GM23338 (cell line): ENCODE data around the gene MLLT3. TPM values are rescaled to one million over a fixed set of nuclear protein-coding genes. Genes with fewer than 3 reads are reported as not detected.

Experiments
- ATAC-seq: fragments of 200-7000 bp; cut with Tn5 transposase; 3 replicates; pipeline ENCODE4 v1.9.1; 2020
- DNase-seq: peaks from one replicate; pipeline ENCODE4 v3.0.0-alpha.2; 2015; ENCODE audit warnings: low spot score
- H2AFZ ChIP-seq: fragments of 200-600 bp; sonication (generic); 2 replicates; pipeline ENCODE4 v1.8.0; 2016; ENCODE audit warnings: antibody characterized with exemption, mild to moderate bottlenecking, moderate library complexity
- H3F3A ChIP-seq: fragments of 200-600 bp; sonication (generic); replicated peaks from 2 replicates; pipeline ENCODE4 v1.8.0; 2017; ENCODE audit warnings: antibody characterized with exemption, mixed run types, low read depth
- H3K27ac ChIP-seq: fragments of 200-600 bp; sonication (generic); 2 replicates; pipeline ENCODE4 v1.6.1; 2016; ENCODE audit warnings: low read depth
- H3K27me3 ChIP-seq: fragments of 200-600 bp; sonication (generic); 2 replicates; pipeline ENCODE4 v1.8.0; 2016; ENCODE audit warnings: mild to moderate bottlenecking, mixed run types, moderate library complexity; ENCODE audit not compliant: insufficient read depth
- H3K36me3 ChIP-seq: fragments of 200-600 bp; sonication (generic); 2 replicates; pipeline ENCODE4 v1.8.0; 2016; ENCODE audit warnings: mild to moderate bottlenecking; ENCODE audit not compliant: insufficient read depth
- H3K4me1 ChIP-seq: fragments of 200-600 bp; sonication (generic); 2 replicates; pipeline ENCODE4 v1.8.0; 2016; ENCODE audit warnings: mild to moderate bottlenecking, moderate library complexity; ENCODE audit not compliant: insufficient read depth
- H3K4me2 ChIP-seq: fragments of 200-600 bp; sonication (generic); 2 replicates; pipeline ENCODE4 v1.7.1; 2017; ENCODE audit warnings: mixed run types
- H3K4me3 ChIP-seq: fragments of 200-600 bp; sonication (generic); 2 replicates; pipeline ENCODE4 v1.6.1; 2016; ENCODE audit warnings: mixed run types
- H3K79me2 ChIP-seq: fragments of 200-600 bp; sonication (generic); replicated peaks from 2 replicates; pipeline ENCODE4 v1.8.0; 2017; ENCODE audit warnings: mild to moderate bottlenecking; ENCODE audit not compliant: insufficient read depth
- H3K9me2 ChIP-seq: fragments of 200-600 bp; sonication (generic); 2 replicates; pipeline ENCODE4 v1.8.0; 2017; ENCODE audit not compliant: insufficient read depth
- H4K20me1 ChIP-seq: fragments of 200-600 bp; sonication (generic); replicated peaks from 2 replicates; pipeline ENCODE4 v1.8.0; 2017; ENCODE audit warnings: mild to moderate bottlenecking; ENCODE audit not compliant: insufficient read depth
- H3K27ac Mint-ChIP-seq: 2 replicates; pipeline ENCODE4 v1.8.0; 2020; ENCODE audit warnings: inconsistent platforms, mild to moderate bottlenecking, moderate library complexity, mixed read lengths
- H3K27me3 Mint-ChIP-seq: 3 replicates; pipeline ENCODE4 v1.8.0; 2022; ENCODE audit warnings: low read depth, mild to moderate bottlenecking, moderate library complexity, mixed read lengths, inconsistent platforms; ENCODE audit not compliant: insufficient read depth, poor library complexity
- H3K36me3 Mint-ChIP-seq: 3 replicates; pipeline ENCODE4 v1.8.0; 2021; ENCODE audit warnings: low read depth, mild to moderate bottlenecking, inconsistent platforms, moderate library complexity, mixed read lengths
- H3K4me1 Mint-ChIP-seq: 3 replicates; pipeline ENCODE4 v1.8.0; 2020; ENCODE audit warnings: mild to moderate bottlenecking, inconsistent platforms, mixed read lengths
- H3K4me3 Mint-ChIP-seq: 3 replicates; pipeline ENCODE4 v1.8.0; 2021; ENCODE audit warnings: moderate library complexity, mild to moderate bottlenecking, inconsistent platforms, mixed read lengths
- H3K9me3 Mint-ChIP-seq: 3 replicates; pipeline ENCODE4 v1.8.0; 2020; ENCODE audit warnings: moderate library complexity, mild to moderate bottlenecking, inconsistent platforms, mixed read lengths
- CREB1 ChIP-seq: fragments of 250-450 bp; sonication (Bioruptor Pico); IDR thresholded peaks from 2 replicates; pipeline ENCODE4 v1.5.0; 2020; ENCODE audit warnings: low read depth, mild to moderate bottlenecking, moderate library complexity
- ETS1 ChIP-seq: IDR thresholded peaks from 2 replicates; pipeline ENCODE4 v1.6.1; 2016; ENCODE audit warnings: antibody characterized with exemption
- EZH2 ChIP-seq: fragments of 200-600 bp; sonication (generic); IDR thresholded peaks from one replicate; pipeline ENCODE4 v1.8.0; 2017; ENCODE audit warnings: antibody characterized with exemption, mild to moderate bottlenecking, low read depth; ENCODE audit not compliant: unreplicated experiment
- EZH2phosphoT487 ChIP-seq: fragments of 200-600 bp; sonication (generic); IDR thresholded peaks from one replicate; pipeline ENCODE4 v1.8.1; 2018; ENCODE audit warnings: antibody characterized with exemption; ENCODE audit not compliant: unreplicated experiment
- NANOG ChIP-seq: IDR thresholded peaks from 2 replicates; pipeline ENCODE4 v1.6.1; 2016; ENCODE audit warnings: antibody characterized with exemption, borderline replicate concordance
- REST ChIP-seq: IDR thresholded peaks from one replicate; pipeline ENCODE4 v1.6.1; 2018; ENCODE audit warnings: antibody characterized with exemption; ENCODE audit not compliant: unreplicated experiment
- STAT1 ChIP-seq: IDR thresholded peaks from one replicate; pipeline ENCODE4 v1.6.1; 2016; ENCODE audit warnings: antibody characterized with exemption; ENCODE audit not compliant: unreplicated experiment
- ZNF331 ChIP-seq: fragments of 250-450 bp; sonication (Bioruptor Pico); IDR thresholded peaks from 2 replicates; pipeline ENCODE4 v1.5.0; 2020; ENCODE audit warnings: low read depth, mild to moderate bottlenecking, moderate library complexity
- ZNF462 ChIP-seq: fragments of 250-450 bp; sonication (Bioruptor Pico); IDR thresholded peaks from 2 replicates; pipeline ENCODE4 v1.5.0; 2020; ENCODE audit warnings: mild to moderate bottlenecking, moderate library complexity
- polyA plus RNA-seq: library from polyadenylated mRNA; unstranded; fragments of >200 nt; fragmentation: Nextera tagmentation; extraction: Ambion mirVana; gene quantifications from 2 replicates; pipeline ENCODE4 v1.2.1, GENCODE V29; 2016
- total RNA-seq: library from RNA; depleted of rRNA; stranded (reverse); fragments of >200 nt; shearing (Covaris generic); gene quantifications from 2 replicates; pipeline ENCODE4 v1.2.3, GENCODE V29; 2014
- TF ChIP-seq, protein P1 (sequence below), 2 experiments: fragments of 200-600 bp in 1 of 2; sonication (generic) in 1 of 2; conservative IDR thresholded peaks; 2 replicates each; pipeline versions ENCODE4 v1.5.1 to v1.6.1; 2016 to 2017; ENCODE audit warnings: antibody characterized with exemption in 2 of 2, low read depth in 2 of 2, mild to moderate bottlenecking in 2 of 2, moderate library complexity in 1 of 2

MLLT3 gene
- total and polyA plus RNA-seq, 2 experiments from 2014 or later: 7.5 to 9.5 TPM

DNA sequence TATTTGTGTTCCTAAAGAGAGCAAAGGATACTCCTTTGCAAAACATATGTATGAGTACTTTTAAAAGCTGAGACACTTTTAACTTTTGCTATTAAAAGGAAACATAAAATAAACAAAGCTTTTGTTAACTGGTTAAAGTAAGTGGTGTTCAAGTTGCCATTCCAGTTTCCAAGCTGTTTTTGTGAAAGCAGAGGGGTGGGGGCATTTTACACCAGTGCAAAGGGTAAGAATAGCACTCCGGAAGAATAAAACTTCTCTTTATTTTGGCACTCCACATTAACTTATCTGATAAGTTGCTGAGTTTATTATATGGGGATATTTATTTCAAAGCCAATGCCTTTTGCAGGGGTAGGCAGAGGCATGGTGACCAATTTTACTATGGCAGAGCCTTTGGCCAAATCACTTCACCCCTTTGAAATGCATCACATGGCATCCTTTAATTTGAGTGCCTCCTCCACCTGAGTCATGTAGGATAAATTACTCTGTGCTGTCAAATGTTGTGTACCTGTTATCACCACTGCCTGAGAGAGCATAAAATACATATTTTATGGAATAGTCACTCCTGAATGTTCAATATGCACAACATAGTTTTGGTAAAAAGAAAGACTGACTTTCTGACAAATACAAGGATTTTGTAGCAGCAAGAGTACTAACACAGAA, 62.9 kb downstream of the MLLT3 start:
- Mint-ChIP-seq H3K4me3 (no peak overlapping the region), H3K4me1 (peaks cover 31% of the 10 kb centered on the region), H3K9me3 (no peaks in the 10 kb centered on the region), H3K27ac (no peak overlapping the region), H3K36me3 (no peaks in the 10 kb centered on the region), H3K27me3 (no peaks in the 10 kb centered on the region)
- H3K4me2 ChIP-seq: no peak overlapping the region
- H3K4me3 ChIP-seq: no peak overlapping the region
- peak overlapping the region; percentile 21; the same call in 1 of the 2 replicates for H3K27ac ChIP-seq
- no peaks in the 10 kb centered on the region; the same call in 1 of the 2 replicates for H4K20me1 ChIP-seq
- no peaks in the 10 kb centered on the region for H3K27me3 ChIP-seq
- no peak overlapping the region for H2AFZ ChIP-seq
- H3K79me2 ChIP-seq: no peaks in the 10 kb centered on the region
- no peaks in the 10 kb centered on the region for H3F3A ChIP-seq
- TF ChIP-seq NANOG (no peak), EZH2 (no peak), STAT1 (no peak), ETS1 (no peak), ZNF331 (no peak), REST (no peak), EZH2phosphoT487 (no peak), ZNF462 (no peak), CREB1 (CRISPR knock-in tag) (no peak)
- TF ChIP-seq, protein P1, sequence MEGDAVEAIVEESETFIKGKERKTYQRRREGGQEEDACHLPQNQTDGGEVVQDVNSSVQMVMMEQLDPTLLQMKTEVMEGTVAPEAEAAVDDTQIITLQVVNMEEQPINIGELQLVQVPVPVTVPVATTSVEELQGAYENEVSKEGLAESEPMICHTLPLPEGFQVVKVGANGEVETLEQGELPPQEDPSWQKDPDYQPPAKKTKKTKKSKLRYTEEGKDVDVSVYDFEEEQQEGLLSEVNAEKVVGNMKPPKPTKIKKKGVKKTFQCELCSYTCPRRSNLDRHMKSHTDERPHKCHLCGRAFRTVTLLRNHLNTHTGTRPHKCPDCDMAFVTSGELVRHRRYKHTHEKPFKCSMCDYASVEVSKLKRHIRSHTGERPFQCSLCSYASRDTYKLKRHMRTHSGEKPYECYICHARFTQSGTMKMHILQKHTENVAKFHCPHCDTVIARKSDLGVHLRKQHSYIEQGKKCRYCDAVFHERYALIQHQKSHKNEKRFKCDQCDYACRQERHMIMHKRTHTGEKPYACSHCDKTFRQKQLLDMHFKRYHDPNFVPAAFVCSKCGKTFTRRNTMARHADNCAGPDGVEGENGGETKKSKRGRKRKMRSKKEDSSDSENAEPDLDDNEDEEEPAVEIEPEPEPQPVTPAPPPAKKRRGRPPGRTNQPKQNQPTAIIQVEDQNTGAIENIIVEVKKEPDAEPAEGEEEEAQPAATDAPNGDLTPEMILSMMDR (conservative IDR thresholded peaks at IDR 0.05; ENCODE audit: low read depth in 2 of 2): no peak
- ATAC-seq (no peak), DNase-seq (no peak)
- H3K4me1 ChIP-seq: peaks cover 15% of the 10 kb centered on the region
- no peaks in the 10 kb centered on the region for H3K9me2 ChIP-seq
- no peaks in the 10 kb centered on the region for H3K36me3 ChIP-seq
